Activated T-cell treated with anti-CD3 and anti-CD28 coated beads, Interleukin-2, amount 50 U/mL, for 24 hours (primary cell): ENCODE measurements around the gene LY9.
A peak's percentile ranks its signal among the peaks of the same experiment; 100 is the strongest.

Source experiments
- DNase-seq: peaks from one replicate; pipeline ENCODE4 v3.0.0-alpha.2; 2020
- H3K27ac Mint-ChIP-seq: 2 replicates; pipeline ENCODE4 v1.8.0; 2020; ENCODE audit warnings: mild to moderate bottlenecking, mixed read lengths
- H3K27me3 Mint-ChIP-seq: 2 replicates; pipeline ENCODE4 v1.8.0; 2020; ENCODE audit warnings: mixed read lengths
- H3K36me3 Mint-ChIP-seq: 2 replicates; pipeline ENCODE4 v1.8.0; 2020; ENCODE audit warnings: low read depth, mixed read lengths
- H3K4me1 Mint-ChIP-seq: 2 replicates; pipeline ENCODE4 v1.8.0; 2020; ENCODE audit warnings: low read depth, mixed read lengths
- H3K4me3 Mint-ChIP-seq: 2 replicates; pipeline ENCODE4 v1.8.0; 2020; ENCODE audit warnings: mild to moderate bottlenecking, moderate library complexity, mixed read lengths
- H3K9me3 Mint-ChIP-seq: 2 replicates; pipeline ENCODE4 v1.8.0; 2020; ENCODE audit warnings: mixed read lengths

LY9 gene

DNA sequence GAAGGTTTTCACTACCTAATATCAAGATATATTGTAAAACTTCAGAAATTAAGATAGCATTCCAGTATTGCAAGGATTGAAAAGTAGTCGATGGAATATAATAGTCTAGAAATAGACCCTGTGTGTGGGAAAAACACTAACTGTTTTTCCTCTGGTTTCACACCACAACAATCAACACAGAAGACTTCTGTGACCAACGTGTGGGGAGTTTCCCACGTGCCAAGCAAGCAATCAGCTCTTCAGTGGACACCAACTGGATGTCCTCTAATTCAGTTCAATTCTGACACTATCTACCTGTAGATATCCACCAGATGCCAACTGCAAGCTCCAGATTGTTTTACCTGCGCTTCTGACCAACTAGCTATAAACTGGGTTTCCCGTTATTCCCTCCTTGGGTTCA lies 54.6 kb downstream of the LY9 start:
- Mint-ChIP-seq H3K27ac (no peak overlapping the region), H3K27me3 (no peaks in the 10 kb centered on the region), H3K36me3 (no peaks in the 10 kb centered on the region), H3K4me1 (peaks cover 3% of the 10 kb centered on the region), H3K4me3 (no peak overlapping the region), H3K9me3 (no peaks in the 10 kb centered on the region)
- DNase-seq, result no peak

DNA sequence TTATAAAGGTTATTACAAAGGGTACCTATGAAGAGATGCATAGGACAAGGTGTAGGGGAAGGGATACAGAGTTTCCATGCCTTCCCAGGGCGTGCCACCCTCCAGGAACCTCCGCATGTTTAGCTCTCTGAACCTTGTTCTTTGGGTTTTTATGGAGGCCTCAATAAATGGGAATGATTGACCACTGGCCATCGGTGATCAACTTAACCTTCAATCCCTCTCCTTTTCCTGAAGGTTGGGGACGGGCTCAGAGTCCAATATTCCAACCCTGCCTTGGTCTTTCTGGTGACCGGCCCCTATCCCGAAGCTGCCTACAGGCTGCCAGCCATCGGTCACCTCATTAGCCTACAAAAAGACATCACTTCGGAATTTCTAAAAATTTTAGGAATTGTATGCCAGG lies 55.0 kb downstream of the LY9 start:
- H3K4me3 Mint-ChIP-seq, result no peak overlapping the region
- H3K36me3 Mint-ChIP-seq, result no peaks in the 10 kb centered on the region
- no peaks in the 10 kb centered on the region for H3K27me3 Mint-ChIP-seq
- H3K4me1 Mint-ChIP-seq, result peaks cover 3% of the 10 kb centered on the region
- no peak for DNase-seq
- H3K9me3 Mint-ChIP-seq, result no peaks in the 10 kb centered on the region
- H3K27ac Mint-ChIP-seq, result no peak overlapping the region

DNA sequence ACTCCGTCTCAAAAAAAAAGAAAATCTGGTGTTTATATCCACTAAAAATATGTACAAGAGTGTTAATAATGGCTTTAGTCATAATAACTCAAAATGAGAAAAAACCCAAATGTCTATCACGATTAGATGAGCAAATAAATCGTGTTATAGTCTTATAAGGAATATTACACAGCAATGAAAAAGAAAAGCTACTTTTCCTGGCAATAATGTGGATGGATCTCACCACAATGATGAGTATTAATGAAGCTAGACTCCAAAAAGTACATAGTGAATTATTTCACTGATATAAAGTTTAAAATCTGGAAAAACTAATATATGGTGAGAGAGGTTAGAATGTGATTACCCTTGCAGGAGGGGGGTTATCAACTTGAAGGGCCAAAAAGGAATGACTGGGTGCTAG lies 57.0 kb downstream of the LY9 start:
- Mint-ChIP-seq H3K27me3 (no peaks in the 10 kb centered on the region), H3K4me3 (no peak overlapping the region), H3K27ac (no peak overlapping the region), H3K9me3 (no peaks in the 10 kb centered on the region), H3K4me1 (peaks cover 3% of the 10 kb centered on the region), H3K36me3 (no peaks in the 10 kb centered on the region)
- DNase-seq, result no peak

DNA sequence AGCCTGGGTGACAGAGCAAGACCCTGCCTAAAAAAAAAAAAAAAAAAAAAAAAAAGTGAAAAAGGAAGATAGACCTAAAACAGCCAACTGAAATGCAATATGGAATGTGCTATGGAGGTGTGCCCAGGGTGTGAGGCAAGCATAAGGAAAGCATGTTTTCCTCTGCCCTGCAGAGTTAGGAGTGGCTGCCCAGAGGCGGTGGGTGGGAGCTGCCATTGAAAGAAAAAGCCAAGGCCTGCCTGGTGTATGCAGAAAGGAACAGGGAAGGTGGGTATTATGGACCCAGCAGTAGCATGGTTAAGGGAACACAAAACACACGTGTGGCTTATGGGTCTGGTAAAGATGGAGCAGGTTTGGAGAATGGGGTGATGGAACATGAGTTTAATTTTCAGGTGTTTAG lies 57.8 kb downstream of the LY9 start:
- DNase-seq, result no peak
- Mint-ChIP-seq H3K27ac (no peak overlapping the region), H3K36me3 (no peaks in the 10 kb centered on the region), H3K4me1 (peaks cover 3% of the 10 kb centered on the region), H3K27me3 (no peaks in the 10 kb centered on the region), H3K4me3 (no peak overlapping the region), H3K9me3 (no peaks in the 10 kb centered on the region)

DNA sequence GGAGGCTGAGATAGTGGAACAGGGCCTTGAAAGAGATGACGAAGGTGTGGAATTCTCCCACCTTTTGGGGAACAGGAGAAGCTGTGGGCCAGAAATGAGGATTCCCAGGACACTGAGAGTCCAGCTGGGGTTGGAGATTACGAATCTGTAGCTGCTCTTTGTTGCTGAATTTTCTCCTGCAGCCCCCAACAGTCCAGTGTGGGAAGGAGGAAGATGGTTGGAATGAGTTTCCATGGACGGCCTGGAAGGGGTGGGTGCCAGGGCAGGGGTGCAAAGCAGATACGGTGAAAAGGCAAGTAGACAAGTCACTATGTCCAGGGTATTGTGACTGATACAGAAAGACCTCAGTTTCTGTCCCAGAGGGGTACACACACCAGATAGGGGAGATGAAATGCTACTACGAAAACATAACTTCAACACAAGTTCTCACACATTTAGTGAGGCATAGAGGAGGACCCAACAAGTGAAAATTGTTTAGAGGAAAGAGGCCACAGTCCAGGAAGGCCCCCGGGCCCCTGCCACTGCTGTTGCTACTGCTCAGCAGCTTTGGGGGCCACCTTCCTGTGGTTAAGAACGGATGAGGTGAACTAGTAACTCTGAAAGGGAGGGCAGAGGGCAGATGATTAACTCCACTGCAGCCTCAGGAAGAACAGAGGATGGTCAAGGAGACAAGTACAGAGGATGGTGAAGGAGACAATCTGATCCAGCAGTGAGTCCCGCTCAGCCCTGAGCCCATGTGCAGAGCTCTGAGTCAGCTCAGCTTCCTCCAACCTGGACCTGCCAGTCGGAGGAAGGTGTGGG lies 59.4 kb downstream of the LY9 start:
- DNase-seq, result no peak
- H3K4me3 Mint-ChIP-seq, result no peak overlapping the region
- H3K36me3 Mint-ChIP-seq, result no peaks in the 10 kb centered on the region
- H3K9me3 Mint-ChIP-seq, result no peaks in the 10 kb centered on the region
- no peaks in the 10 kb centered on the region for H3K27me3 Mint-ChIP-seq
- H3K4me1 Mint-ChIP-seq, result peaks cover 4% of the 10 kb centered on the region
- no peak overlapping the region for H3K27ac Mint-ChIP-seq

DNA sequence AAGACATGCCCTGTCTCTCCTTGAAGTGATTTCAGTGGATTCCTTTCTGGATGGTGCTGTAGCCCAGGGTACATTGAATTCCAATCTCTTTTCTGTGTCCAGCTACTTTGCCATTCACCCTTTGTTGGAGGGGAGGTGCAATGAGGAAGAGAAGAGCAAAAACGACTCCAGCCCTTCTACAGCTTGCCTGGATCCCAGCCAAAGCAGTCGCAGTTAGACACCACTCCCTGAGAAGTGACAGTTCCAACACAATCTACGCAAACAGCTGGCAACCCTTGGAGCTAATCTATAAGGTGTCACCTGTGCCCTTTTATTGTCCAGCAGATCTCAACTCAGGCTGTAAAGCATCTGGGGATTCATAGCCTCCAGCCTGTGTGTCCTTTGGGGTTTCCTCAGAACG lies 62.1 kb downstream of the LY9 start:
- H3K27me3 Mint-ChIP-seq, result no peaks in the 10 kb centered on the region
- H3K9me3 Mint-ChIP-seq, result no peaks in the 10 kb centered on the region
- no peak overlapping the region for H3K4me3 Mint-ChIP-seq
- peaks cover 18% of the 10 kb centered on the region for H3K4me1 Mint-ChIP-seq
- no peak overlapping the region for H3K27ac Mint-ChIP-seq
- no peak for DNase-seq
- H3K36me3 Mint-ChIP-seq, result no peaks in the 10 kb centered on the region

DNA sequence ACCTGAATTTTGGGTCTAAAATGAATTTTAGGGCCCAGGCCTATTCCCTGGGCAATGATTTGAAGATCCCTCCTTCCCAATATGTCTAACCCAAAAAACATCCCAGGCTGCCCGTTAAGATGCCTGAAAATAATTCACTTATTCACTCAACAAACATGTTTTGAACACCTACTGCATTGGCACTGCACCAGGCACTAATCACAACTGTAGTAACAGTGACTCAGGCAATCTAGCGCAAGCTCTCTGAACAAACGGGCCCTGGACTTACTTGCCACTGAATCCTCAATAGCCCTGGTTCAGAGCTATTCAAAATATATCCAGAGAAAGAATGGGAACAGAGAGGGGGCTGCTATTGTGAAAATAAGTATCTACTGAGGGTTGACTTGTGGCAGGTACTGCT lies 62.5 kb downstream of the LY9 start:
- no peaks in the 10 kb centered on the region for H3K9me3 Mint-ChIP-seq
- H3K27me3 Mint-ChIP-seq, result no peaks in the 10 kb centered on the region
- DNase-seq, result no peak
- no peaks in the 10 kb centered on the region for H3K36me3 Mint-ChIP-seq
- peaks cover 20% of the 10 kb centered on the region for H3K4me1 Mint-ChIP-seq
- H3K27ac Mint-ChIP-seq, result no peak overlapping the region
- no peak overlapping the region for H3K4me3 Mint-ChIP-seq

DNA sequence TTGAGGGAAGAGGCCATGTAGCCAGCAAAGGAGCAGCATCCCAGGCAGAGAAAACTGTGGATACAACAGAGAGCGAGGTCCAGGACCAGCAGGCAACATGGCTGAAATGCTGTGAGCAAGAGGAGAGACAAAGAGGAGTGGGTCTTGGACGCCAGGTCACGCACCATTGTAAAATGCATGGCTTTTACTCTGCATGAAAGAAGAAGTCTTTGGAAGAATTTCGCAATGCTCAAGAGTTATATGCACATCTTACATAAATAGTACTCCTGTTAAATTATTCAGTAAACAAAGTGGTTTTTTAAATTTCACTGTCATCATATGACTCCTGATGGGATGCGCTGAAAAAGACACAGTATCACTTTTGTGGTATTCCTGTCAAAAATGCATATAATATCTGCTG lies 63.2 kb downstream of the LY9 start:
- no peak for DNase-seq
- Mint-ChIP-seq H3K36me3 (no peaks in the 10 kb centered on the region), H3K9me3 (no peaks in the 10 kb centered on the region), H3K4me3 (no peak overlapping the region), H3K4me1 (peaks cover 24% of the 10 kb centered on the region), H3K27me3 (no peaks in the 10 kb centered on the region), H3K27ac (no peak overlapping the region)

DNA sequence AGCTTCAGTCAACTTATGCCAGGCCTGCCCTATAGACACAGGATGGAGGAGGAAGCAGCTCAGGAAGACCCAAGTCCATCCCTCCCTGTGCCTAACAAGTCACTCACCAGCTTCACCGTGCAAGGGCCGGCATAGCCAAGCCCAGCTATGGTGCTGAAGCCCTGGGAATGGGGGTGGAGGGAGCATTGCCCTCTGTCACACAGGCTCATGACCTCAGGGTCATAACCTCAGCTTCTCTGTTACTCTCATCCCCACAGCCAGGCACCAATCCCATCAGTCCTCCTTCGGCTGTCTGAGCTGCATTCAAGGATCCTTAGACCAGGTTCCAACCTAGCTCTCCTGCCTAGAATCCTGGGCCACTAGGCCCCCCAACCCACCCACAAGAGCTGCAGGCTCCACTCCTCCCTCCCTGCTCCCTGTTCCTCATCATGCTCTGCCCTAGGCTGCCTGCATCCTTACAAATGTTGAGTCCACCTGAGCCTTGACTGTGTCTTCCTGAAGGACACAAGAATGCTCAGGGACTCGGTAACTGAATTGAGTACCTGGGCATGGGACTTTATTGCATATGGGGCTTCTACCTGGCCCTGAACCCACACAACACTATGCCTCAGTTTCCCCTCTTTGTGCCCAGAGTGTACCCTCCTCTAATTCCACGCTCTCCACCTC lies 65.0 kb downstream of the LY9 start:
- no peaks in the 10 kb centered on the region for H3K9me3 Mint-ChIP-seq
- H3K4me3 Mint-ChIP-seq, result no peak overlapping the region
- no peak overlapping the region for H3K27ac Mint-ChIP-seq
- no peak for DNase-seq
- H3K36me3 Mint-ChIP-seq, result no peaks in the 10 kb centered on the region
- no peaks in the 10 kb centered on the region for H3K27me3 Mint-ChIP-seq
- H3K4me1 Mint-ChIP-seq, result peaks cover 26% of the 10 kb centered on the region

DNA sequence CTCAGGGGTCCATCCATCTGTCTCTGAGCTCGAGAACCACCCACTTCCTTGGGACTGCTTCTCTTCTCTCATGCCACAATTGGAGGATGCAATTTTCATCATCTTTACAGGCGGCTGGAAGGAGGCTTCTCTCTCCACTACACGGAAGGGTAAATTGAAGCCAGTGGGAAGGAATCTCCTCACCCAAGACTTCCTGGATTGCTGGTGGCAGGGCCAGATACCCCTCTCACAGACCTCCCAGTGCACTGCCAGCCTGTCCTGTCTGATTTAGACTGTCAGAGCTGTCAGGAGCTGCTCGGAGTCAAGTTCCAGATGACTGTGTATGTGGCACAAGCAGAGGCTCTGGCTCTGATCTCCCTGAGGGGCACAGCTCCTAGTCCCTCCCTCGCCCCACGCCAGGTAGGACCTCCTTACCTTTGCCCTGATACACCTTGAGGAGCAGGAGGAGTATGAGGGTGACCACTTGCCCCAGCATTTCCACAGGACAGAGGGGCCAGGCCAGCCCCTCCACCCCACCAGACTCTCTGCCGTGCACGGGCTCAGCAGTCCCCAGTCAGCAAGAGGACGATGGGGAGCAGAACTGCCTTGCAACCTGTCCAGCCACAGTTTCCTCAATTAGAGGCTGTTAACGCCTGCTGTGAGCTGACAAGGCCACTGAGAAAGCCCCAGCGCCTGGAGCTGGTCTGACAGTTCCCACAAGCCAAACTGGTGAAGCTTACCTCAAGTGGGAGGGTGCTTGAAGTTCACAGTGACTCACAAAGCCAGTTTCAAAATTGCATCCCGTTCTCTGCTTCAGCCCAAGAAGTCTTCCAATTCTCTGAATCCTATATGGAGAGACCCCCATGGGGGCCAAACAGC lies 66.5 kb downstream of the LY9 start, which contains the start of gene CD244:
Gene CD244, minus strand, starts transcription at position 685 of the 858 bp plus-strand sequence. Its CDS starts 210 bp downstream, at position 475.
- DNase-seq, result peak; percentile 67
- Mint-ChIP-seq H3K4me1 (peaks cover 26% of the 10 kb centered on the region), H3K4me3 (no peak within 1 kb of the TSS), H3K9me3 (no peaks in the 10 kb centered on the region), H3K27me3 (no peaks in the 10 kb centered on the region), H3K27ac (peak within 1 kb of the TSS; percentile 41), H3K36me3 (no peaks in the 10 kb centered on the region)

DNA sequence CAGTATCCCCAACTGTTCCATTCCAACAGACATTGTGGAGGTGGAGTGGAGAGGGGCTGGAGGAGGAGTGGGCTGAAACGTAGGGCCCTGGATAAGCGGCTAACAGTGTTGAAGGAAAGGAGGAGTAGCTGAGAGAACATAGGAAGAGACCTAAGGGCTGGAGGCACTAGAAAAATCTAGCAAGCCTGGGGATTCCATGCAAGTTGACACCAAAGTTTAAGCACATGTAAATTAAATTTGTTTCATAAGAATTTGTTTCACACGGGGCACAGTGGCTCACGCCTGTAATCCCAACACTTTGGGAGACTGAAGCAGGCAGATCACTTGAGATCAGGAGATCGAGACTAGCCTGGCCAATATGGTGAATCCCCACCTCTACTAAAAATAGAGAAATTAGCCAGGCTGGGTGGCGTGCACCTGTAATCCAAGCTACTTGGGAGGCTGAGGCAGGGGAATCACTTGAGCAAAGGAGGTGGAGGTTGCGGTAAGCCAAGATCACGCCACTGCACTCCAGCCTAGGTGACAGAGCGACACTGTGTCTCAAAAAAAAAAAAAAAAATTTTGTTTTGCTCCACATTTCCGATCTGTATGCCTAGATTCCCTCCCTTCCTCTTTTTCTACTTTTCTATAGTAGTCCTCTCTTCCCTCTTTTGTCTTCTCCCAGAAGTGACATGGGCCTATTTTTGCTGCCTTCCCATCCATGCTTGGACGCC lies 67.2 kb downstream of the LY9 start:
- Mint-ChIP-seq H3K4me3 (no peak overlapping the region), H3K27me3 (no peaks in the 10 kb centered on the region), H3K4me1 (peaks cover 31% of the 10 kb centered on the region), H3K27ac (no peak overlapping the region), H3K9me3 (no peaks in the 10 kb centered on the region), H3K36me3 (no peaks in the 10 kb centered on the region)
- DNase-seq, result no peak

DNA sequence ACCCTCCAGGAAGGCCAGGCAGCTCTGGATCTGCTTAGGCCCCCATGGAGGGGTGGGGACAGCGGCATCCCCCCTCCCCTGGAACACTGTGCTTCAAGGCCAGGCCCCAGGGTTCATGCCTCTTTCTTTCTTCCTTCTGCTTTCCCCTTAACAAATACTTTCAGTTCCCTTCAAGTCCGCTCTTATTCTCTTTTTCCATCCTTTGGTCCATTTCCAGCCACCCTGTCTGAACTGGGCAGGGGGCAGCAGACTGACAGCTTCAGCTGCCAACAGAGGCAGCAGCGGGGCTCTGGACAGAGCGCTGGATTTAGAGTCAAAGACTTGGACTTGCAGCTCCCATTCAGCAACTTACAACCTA lies 67.8 kb downstream of the LY9 start:
- Mint-ChIP-seq H3K4me1 (peaks cover 31% of the 10 kb centered on the region), H3K9me3 (no peaks in the 10 kb centered on the region), H3K27me3 (no peaks in the 10 kb centered on the region), H3K4me3 (no peak overlapping the region), H3K27ac (no peak overlapping the region), H3K36me3 (no peaks in the 10 kb centered on the region)
- DNase-seq, result no peak

DNA sequence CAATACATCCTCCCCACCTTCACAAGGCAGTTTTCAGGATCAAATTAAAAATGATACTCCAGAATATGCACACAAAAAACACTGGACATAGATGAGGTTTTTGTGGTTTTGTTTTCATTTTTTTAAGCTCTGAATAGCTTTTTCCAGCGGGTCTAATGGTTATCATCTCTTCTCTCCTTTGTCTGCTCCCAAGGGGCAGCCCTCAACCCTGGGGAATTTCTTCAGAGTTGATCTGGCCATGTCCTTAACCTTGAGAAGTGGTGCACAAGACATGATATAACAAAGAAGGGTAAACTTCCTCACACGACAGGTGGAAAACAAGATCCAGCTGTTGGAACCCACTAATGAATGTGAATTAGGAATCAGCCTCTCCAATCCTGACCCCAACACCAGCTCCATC lies 68.2 kb downstream of the LY9 start:
- Mint-ChIP-seq H3K4me1 (peaks cover 30% of the 10 kb centered on the region), H3K36me3 (no peaks in the 10 kb centered on the region), H3K9me3 (no peaks in the 10 kb centered on the region), H3K27ac (no peak overlapping the region), H3K27me3 (no peaks in the 10 kb centered on the region), H3K4me3 (no peak overlapping the region)
- DNase-seq, result no peak

DNA sequence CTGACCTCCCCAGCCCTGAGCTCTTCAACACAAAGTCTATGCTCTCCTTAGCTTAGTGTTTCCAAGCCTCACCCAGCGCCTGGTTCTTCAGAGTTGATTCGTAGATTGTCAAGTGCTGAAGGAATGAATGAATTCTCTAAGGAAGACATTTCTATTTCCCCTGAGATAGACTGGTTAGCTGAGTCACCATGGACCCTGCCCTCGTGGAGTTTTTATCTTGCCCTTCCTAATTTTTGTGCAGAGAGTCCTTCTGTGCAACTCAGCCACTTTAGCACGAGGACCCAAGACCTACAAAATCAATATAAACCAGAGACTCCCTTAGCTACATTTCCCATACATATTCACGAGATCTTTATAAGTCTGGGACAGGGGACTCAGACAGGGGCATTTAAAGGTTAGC lies 69.4 kb downstream of the LY9 start:
- peaks cover 30% of the 10 kb centered on the region for H3K4me1 Mint-ChIP-seq
- H3K4me3 Mint-ChIP-seq, result no peak overlapping the region
- H3K9me3 Mint-ChIP-seq, result no peaks in the 10 kb centered on the region
- DNase-seq, result no peak
- no peaks in the 10 kb centered on the region for H3K27me3 Mint-ChIP-seq
- no peak overlapping the region for H3K27ac Mint-ChIP-seq
- no peaks in the 10 kb centered on the region for H3K36me3 Mint-ChIP-seq
